ENCODE measurements around the gene SPDYE4.
"Not testable (repeated sequence)": the region's sequence is repeated elsewhere in the genome, so short reads cannot be mapped to it uniquely, and the experiment has no call there.

SPDYE4 gene, protein sequence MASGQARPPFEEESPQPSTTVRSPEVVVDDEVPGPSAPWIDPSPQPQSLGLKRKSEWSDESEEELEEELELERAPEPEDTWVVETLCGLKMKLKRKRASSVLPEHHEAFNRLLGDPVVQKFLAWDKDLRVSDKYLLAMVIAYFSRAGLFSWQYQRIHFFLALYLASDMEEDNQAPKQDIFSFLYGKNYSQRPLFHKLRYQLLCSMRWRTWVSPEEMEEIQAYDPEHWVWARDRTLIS

DNA sequence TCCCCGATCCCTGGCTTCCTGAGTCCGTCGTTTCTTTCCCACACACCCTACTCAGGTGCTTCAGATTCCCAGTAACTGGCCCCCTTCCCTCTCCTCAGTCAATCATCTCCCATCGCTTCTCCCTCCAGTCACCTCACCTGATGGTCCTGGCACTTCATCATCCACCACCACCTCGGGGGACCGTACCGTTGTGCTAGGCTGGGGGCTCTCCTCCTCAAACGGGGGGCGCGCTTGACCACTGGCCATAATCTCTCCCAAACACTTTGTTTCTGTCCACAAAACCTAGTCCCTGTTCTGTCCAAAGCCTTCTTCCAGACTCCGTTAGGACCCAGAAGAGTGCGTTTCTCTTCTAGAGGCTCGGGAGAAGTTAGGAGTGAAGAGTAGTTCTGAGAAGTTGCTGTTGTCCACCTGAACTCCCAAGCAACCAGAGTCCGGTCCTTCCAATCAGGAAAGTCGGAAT, at the start of gene SPDYE4:
Gene SPDYE4 (minus strand): TSS at position 410 of the 460 bp plus-strand sequence. CDS start 164 bp downstream, at position 246.
- no peak for DNase-seq (ENCODE audit: low spot score)

GRCh38 chr17:8806926-8807550, 48.7 kb upstream of the SPDYE4 start:
- no peak for DNase-seq (ENCODE audit: low spot score)

DNA sequence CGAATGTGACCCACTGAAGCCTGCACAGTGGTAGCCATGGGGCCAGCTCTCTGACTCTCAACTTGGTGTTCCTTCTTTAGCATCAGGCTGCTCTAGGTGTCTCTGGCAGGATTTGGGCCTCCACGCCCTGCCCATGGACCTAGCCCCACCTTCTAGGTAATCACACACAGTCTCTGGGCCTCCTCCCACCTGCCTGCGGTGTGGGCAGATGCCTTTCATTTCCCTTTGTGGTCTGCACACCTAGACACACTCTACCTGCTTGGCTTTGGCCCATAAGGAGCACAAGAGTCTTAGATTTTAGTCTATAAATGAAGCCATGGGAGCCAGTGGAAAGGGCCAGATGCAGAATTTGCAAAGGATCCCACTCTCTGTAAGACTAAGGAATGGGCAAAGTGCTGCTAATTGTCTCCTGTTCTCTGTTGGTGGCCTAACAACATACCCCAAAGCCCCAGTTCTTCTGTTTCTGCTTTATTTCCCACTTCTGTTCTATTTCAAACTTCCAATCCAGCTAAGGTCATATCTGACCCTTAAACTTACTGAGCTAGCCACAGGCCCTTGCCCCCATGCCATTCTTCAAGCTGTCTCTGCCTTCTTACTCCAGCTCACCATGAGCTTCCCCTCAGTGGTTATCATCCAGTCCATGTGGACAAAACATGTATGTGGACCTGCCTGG, 48.0 kb upstream of the SPDYE4 start:
- DNase-seq (ENCODE audit: low spot score) = no peak

DNA sequence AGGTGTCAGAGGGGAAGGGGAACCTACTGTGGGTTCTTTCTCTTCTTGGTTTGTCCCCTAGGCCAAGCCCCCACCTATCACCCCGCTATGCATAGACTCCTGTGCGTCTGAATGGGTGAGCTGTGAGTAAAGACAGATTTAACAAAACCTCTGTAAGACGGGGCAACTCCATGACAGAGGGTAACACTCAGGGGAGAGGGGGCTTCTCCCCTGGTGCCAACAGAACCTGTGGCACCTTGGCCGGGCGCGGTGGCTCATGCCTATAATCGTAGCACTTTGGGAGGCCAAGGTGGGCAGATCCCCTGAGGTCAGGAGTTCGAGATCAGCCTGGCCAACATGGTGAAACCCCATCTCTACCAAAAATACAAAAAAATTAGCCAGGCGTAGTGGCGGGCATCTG, 47.0 kb upstream of the SPDYE4 start:
- DNase-seq (ENCODE audit: low spot score) = not testable (repeated sequence)

GRCh38 chr17:8803531-8804420, 45.4 kb upstream of the SPDYE4 start:
- no peak for DNase-seq (ENCODE audit: low spot score)

DNA sequence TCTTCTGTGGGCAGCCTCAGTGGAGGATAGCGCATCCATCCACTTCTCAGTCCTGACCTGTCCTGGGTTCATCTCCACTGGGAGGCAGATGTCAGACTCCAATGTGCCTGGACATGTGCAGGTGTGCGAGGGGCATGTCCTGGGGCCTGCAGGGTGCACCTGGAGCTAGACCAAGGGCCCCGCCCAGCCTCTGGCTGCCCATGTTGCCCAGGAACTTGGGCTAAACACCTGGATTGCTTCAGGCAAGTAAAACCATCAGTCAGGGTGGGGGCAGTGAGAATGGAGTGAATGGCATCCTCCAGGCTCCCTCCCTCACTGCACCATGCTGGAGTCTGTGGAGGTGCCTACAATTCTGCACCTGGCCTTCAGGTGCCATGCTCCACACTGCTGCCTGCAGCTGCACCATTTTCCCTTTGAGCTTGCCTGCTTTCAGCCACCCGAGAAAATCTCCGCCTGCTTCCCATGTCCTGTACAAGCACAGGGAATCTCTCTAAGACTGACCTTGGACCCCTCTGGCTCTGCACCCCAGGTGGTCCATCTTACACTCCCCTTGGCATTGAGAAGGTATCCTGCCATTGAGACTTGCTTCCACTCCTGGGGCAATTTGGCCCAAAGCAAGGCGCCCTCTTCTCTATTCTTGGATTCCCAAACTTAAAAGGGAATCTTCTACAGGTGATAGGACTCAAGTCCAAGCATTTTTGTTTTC, 42.9 kb upstream of the SPDYE4 start:
- no peak for DNase-seq (ENCODE audit: low spot score)

DNA sequence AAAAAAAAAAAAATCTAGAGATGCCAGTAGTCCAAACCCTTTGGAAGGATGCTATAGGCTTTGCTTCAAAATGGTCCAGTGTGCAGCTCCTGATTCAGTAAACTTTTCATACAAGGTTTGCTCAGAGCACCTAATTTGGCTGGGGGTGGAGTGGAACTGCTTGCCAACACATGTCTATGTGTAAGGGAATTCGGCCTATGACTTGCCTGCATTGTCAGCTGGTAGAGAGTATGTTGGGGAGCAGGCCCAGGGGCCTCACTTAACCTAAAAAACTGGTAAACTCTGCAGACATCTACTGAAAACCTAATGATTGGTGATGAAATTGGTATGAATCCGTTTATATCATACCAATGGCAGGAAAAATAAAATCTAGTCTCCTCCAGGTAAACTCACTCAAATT, 42.3 kb upstream of the SPDYE4 start:
- no peak for DNase-seq (ENCODE audit: low spot score)

DNA sequence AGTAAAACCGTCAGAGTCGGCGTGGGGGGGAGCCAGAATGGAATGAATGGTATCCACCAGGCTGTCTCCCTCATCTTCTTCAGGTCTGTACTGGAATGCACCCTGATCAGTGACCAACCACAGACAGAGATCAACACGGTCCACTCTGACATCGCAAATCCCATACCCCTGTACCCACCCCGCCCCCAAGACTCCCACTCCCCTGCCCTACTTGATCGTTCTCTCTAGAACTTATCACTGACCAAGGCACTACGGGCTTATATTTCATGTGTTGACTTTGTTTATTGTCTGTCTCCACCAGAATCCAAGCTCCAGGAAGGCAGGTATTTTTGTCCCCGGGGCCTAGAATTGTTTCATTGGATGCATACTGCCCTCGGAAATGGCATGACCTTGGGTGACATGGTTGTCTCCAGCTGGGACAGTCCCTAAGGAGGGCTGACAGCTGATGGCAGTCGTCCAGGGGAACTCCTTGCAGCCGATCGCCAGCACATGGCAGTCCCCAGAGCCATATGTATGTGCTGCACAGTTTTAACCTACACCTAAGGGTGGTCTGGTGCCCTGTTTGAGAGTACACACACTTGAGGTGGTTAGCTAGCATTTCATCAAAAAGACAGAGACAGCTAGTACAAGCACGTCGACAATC, 41.3 kb upstream of the SPDYE4 start:
- DNase-seq (ENCODE audit: low spot score) = no peak

GRCh38 chr17:8798846-8799569, 40.7 kb upstream of the SPDYE4 start, which contains the start of gene MFSD6L:
Gene MFSD6L, minus strand, starts transcription at chr17:8799365. Its CDS starts 245 bp downstream, at chr17:8799120.
- no peak for DNase-seq (ENCODE audit: low spot score)

GRCh38 chr17:8798176-8798845, 40.0 kb upstream of the SPDYE4 start:
- DNase-seq (ENCODE audit: low spot score) = no peak

DNA sequence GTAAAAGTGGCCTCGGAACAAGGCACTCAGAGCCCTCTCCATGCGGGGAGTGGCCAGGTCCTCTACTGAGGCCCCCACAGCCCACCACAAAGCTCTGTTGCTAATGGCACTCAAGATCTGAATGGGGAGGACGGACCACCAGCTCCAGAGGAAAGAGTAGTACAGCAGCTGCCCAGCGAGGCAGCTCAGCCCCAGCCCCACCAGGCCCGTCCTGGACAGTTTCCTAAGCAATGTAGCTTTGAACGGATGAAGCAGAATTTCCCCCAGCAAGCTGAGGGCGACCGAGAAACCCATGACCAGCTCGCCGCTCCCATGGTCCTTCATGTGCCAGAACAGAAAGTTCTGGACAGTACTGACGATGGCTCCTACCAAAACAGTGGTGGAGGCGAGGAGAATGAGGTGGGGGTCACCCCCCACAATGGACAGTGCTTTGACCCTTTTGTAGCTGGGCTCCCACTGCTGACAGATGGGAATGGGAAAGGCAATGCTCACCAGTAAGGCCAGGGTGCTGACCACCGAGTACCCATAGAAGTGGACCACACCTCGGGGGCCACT, 39.4 kb upstream of the SPDYE4 start:
- DNase-seq (ENCODE audit: low spot score) = no peak

DNA sequence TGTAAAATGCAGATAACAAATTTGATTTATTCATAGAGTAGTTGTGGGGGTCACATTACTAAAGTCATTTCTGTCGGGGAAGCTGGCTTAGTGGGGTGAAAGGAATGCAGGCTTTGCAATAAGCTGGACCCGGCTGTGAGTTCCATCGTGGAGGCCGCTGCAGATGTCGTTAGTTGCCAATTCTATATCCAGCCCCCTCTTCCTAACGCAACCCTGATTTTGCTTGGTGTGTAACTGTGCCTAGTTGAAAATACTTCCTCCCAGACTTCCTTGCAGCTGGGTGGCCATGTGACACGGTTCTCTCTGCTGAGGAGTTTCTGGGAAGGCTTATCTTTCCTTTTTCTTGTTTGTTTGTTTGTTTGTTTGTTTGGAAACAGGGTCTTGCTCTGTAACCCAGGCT, 36.3 kb upstream of the SPDYE4 start:
- no peak for DNase-seq (ENCODE audit: low spot score)

- DNase-seq (ENCODE audit: low spot score) = no peak
These were observed 35.3 kb upstream of the SPDYE4 start for GRCh38 chr17:8793649-8794048.

DNA sequence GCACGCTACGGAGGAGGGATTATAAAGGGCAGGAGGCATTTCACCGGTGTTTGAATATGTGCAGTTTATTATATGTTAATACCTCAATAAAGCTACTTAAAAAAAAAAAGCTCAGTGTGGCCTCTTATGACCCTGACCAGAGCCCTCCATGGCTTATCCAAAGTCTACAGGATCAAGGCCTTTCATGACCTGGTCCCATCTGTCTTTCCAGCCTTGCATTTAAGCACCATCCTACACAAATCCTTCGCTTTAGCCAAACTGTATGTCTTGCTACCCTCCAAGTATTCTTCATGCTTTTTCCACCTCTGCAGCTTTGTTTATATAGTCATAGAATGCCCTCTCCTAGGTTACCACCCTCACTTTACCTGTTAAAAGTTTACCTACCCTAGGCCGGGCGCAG, 34.3 kb upstream of the SPDYE4 start:
- DNase-seq (ENCODE audit: low spot score) = no peak

- peak; percentile 17 for DNase-seq (ENCODE audit: low spot score)
These were observed 33.5 kb upstream of the SPDYE4 start for GRCh38 chr17:8791910-8792270.

DNA sequence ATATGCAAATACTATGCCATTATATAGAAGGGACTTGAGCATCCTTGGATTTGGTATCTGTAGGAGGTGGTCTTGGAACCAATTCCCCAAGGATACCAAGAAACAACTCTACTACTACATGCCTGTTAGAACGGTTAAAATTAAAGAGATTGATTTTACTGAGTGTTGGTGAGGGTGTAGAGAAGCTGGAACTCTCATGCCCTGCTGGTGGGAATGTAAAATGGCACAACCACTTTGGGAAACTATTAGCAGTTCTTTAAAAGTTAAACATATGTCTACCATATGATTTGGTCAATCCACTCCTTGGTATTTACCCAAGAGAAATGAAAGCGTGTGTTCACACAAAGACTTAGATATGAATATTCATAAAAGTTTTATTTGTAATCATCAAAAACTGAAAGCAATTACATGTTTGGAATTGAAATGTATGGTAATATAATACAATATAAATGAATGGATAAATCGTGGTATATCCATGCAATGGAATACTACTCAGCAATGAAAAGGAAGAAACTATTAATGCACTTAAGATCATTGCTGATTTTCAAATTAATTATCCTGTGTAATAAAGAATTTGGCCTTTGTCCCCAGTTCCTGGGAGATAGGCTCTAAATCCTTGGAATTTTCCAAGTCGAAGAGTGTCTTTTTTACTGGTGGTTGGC, 33.0 kb upstream of the SPDYE4 start:
- no peak for DNase-seq (ENCODE audit: low spot score)

GRCh38 chr17:8789743-8790142, 31.4 kb upstream of the SPDYE4 start:
- no peak for DNase-seq (ENCODE audit: low spot score)

GRCh38 chr17:8788998-8789397, 30.7 kb upstream of the SPDYE4 start:
- no peak for DNase-seq (ENCODE audit: low spot score)

Data from kidney capillary endothelial cell (primary cell).